Neural progenitor cell (in vitro differentiated cells): ENCODE results near the gene RAB24. TPM values are rescaled to one million over a fixed set of nuclear protein-coding genes. Genes with fewer than 3 reads are reported as not detected.

Experiments used
- DNase-seq: peaks from one replicate; pipeline ENCODE4 v3.0.0-alpha.2; 2016; ENCODE audit warnings: low spot score
- H2AFZ ChIP-seq: fragments of 200-600 bp; sonication (generic); replicated peaks from 2 replicates; pipeline ENCODE4 v1.6.1; 2016; ENCODE audit warnings: antibody characterized with exemption
- H3F3A ChIP-seq: fragments of 200-600 bp; sonication (generic); 2 replicates; pipeline ENCODE4 v1.6.1; 2016; ENCODE audit warnings: antibody characterized with exemption, low read depth
- H3K27ac ChIP-seq: fragments of 200-600 bp; sonication (generic); 2 replicates; pipeline ENCODE4 v1.5.1; 2016; ENCODE audit warnings: mild to moderate bottlenecking
- H3K27me3 ChIP-seq: fragments of 200-600 bp; sonication (generic); 2 replicates; pipeline ENCODE4 v1.6.1; 2016; ENCODE audit warnings: mild to moderate bottlenecking, moderate library complexity
- H3K36me3 ChIP-seq: fragments of 200-600 bp; sonication (generic); 2 replicates; pipeline ENCODE4 v1.5.1; 2016
- H3K4me1 ChIP-seq: fragments of 200-600 bp; sonication (generic); 2 replicates; pipeline ENCODE4 v1.6.1; 2016; ENCODE audit warnings: mixed run types
- H3K4me2 ChIP-seq: fragments of 200-600 bp; sonication (generic); 2 replicates; pipeline ENCODE4 v1.6.1; 2016
- H3K4me3 ChIP-seq: fragments of 200-600 bp; sonication (generic); 2 replicates; pipeline ENCODE4 v1.5.1; 2016
- H3K79me2 ChIP-seq: fragments of 200-600 bp; sonication (generic); 2 replicates; pipeline ENCODE4 v1.6.1; 2016; ENCODE audit warnings: low read depth
- H3K9ac ChIP-seq: fragments of 200-600 bp; sonication (generic); 2 replicates; pipeline ENCODE4 v1.6.1; 2016
- H3K9me3 ChIP-seq: fragments of 200-600 bp; sonication (generic); 2 replicates; pipeline ENCODE4 v1.5.1; 2016; ENCODE audit warnings: low read depth
- H4K20me1 ChIP-seq: fragments of 200-600 bp; sonication (generic); 2 replicates; pipeline ENCODE4 v1.6.1; 2016; ENCODE audit warnings: low read depth
- H3K27ac Mint-ChIP-seq: 3 replicates; pipeline ENCODE4 v1.8.0; 2021; ENCODE audit warnings: mixed read lengths
- H3K27me3 Mint-ChIP-seq: 2 replicates; pipeline ENCODE4 v1.8.0; 2022; ENCODE audit warnings: low read depth, mild to moderate bottlenecking, inconsistent platforms, moderate library complexity, mixed read lengths; ENCODE audit not compliant: insufficient read depth
- H3K36me3 Mint-ChIP-seq: 3 replicates; pipeline ENCODE4 v1.8.0; 2021; ENCODE audit warnings: mixed read lengths
- H3K4me1 Mint-ChIP-seq: 3 replicates; pipeline ENCODE4 v1.8.0; 2021; ENCODE audit warnings: mixed read lengths
- H3K4me3 Mint-ChIP-seq: 3 replicates; pipeline ENCODE4 v1.8.0; 2021; ENCODE audit warnings: mild to moderate bottlenecking, moderate library complexity, mixed read lengths
- H3K9me3 Mint-ChIP-seq: 3 replicates; pipeline ENCODE4 v1.8.0; 2020; ENCODE audit warnings: mixed read lengths
- EZH2 ChIP-seq: fragments of 200-600 bp; sonication (generic); IDR thresholded peaks from 2 replicates; pipeline ENCODE4 v1.6.1; 2017; ENCODE audit warnings: antibody characterized with exemption, mild to moderate bottlenecking, moderate library complexity
- EZH2phosphoT487 ChIP-seq: fragments of 200-600 bp; sonication (generic); IDR thresholded peaks from 2 replicates; pipeline ENCODE4 v1.6.1; 2017; ENCODE audit warnings: antibody characterized with exemption
- total RNA-seq: library from RNA; depleted of rRNA; stranded (reverse); fragments of >200 nt; gene quantifications from 2 replicates; pipeline ENCODE4 v1.2.3, GENCODE V29; 2015; ENCODE audit warnings: low replicate concordance
- TF ChIP-seq, protein P1 (sequence below): fragments of 200-600 bp; sonication (generic); IDR thresholded peaks from 2 replicates; pipeline ENCODE4 v1.5.1; 2017; ENCODE audit warnings: antibody characterized with exemption, mild to moderate bottlenecking

RAB24 gene
- 4.3 and 15.1 TPM in 2 replicates for total RNA-seq

DNA sequence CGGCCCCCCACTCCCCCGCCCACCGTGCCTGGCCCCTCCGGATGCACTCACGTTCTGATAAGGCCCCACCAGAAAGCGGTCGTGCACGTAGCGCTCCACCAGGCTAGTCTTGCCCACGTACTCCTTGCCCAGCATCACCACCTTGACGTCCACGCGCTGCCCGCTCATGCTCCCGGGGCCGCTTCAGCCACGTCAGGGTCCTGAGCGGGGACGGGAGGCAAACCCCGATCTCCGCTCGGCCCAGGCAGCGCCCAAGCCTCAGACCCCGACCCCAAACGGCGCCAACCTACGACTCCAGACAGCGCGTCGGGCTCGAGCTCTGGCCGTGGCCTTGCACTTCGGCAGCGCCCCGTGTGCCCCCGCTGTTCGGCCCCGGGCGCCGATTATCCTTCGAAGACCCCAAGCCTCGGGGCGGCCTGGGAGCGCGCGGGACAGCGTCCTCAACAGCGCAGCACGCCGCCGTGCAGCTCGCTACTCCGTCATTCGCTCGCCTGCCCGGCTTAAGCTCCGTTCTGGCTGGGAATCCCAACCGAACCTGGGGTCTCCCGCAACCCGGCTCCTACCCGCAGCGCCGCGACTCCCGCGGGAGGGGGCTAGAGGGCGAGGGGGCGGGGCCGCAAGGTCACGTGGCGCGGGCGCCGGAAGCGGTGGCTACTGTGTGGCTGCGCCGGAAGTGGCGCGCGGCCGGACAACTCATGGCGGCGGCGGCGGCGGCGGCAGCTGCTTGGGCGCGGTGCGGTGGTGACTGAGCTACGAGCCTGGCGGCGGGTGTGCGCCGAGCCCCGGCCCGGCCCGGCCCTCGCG, at the start of gene RAB24, which contains the start of gene PRELID1:
RAB24 (minus strand) TSS at position 599 of the 804 bp plus-strand sequence; CDS start at position 168, 431 bp downstream.
PRELID1 (plus strand) TSS at position 679 of the 804 bp plus-strand sequence. CDS start 187 bp downstream, outside the sequence.
- peak; percentile 97 for DNase-seq
- peaks cover 2% of the 10 kb centered on the region for H3K27me3 Mint-ChIP-seq
- Histone ChIP-seq H2AFZ (peak within 1 kb of the TSS; percentile 81), H3K4me1 (no peaks in the 10 kb centered on the region), H3K27me3 (peaks cover 7% of the 10 kb centered on the region), H3K79me2 (peaks cover 22% of the 10 kb centered on the region), H4K20me1 (peaks cover 54% of the 10 kb centered on the region), H3K4me2 (peak within 1 kb of the TSS; percentile 88), H3K9ac (peak within 1 kb of the TSS; percentile 90), H3K27ac (no peak within 1 kb of the TSS), H3K36me3 (no peaks in the 10 kb centered on the region), H3F3A (peaks cover 50% of the 10 kb centered on the region), H3K4me3 (peak within 1 kb of the TSS; percentile 96), H3K9me3 (no peaks in the 10 kb centered on the region)
- TF ChIP-seq EZH2: peak; percentile 49
- TF ChIP-seq EZH2phosphoT487: no peak
- TF ChIP-seq, protein P1, sequence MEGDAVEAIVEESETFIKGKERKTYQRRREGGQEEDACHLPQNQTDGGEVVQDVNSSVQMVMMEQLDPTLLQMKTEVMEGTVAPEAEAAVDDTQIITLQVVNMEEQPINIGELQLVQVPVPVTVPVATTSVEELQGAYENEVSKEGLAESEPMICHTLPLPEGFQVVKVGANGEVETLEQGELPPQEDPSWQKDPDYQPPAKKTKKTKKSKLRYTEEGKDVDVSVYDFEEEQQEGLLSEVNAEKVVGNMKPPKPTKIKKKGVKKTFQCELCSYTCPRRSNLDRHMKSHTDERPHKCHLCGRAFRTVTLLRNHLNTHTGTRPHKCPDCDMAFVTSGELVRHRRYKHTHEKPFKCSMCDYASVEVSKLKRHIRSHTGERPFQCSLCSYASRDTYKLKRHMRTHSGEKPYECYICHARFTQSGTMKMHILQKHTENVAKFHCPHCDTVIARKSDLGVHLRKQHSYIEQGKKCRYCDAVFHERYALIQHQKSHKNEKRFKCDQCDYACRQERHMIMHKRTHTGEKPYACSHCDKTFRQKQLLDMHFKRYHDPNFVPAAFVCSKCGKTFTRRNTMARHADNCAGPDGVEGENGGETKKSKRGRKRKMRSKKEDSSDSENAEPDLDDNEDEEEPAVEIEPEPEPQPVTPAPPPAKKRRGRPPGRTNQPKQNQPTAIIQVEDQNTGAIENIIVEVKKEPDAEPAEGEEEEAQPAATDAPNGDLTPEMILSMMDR: peak; percentile 49
- H3K9me3 Mint-ChIP-seq: no peaks in the 10 kb centered on the region
- H3K4me3 Mint-ChIP-seq: peak within 1 kb of the TSS; percentile 93
- peak within 1 kb of the TSS; percentile 2 for H3K27ac Mint-ChIP-seq
- H3K4me1 Mint-ChIP-seq: peaks cover 27% of the 10 kb centered on the region
- peaks cover 24% of the 10 kb centered on the region for H3K36me3 Mint-ChIP-seq

DNA sequence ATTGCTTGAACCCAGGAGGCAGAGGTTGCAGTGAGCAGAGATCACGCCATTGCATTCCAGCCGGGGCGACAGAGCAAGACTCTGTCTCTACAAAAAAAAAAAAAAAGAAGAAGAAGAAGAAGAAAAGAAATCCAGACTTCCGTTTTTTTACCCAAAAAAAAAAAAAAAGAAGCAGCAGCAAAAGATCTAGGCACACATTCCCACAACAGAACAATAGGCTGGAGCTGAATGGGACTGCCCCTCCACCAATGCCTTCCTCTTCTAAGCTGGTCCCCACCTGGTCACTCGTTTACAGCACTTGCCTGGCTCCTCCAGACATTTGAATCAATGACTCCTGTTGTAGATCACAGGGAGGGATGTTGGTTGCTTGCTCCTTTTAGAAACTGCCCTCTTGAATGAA, 49.6 kb upstream of the RAB24 start:
- Histone ChIP-seq H4K20me1 (peaks cover 8% of the 10 kb centered on the region), H3K27me3 (peaks cover 9% of the 10 kb centered on the region), H3K4me2 (no peak overlapping the region), H3K4me3 (no peak overlapping the region), H3K36me3 (no peaks in the 10 kb centered on the region), H3K27ac (no peak overlapping the region), H3K79me2 (peaks cover 32% of the 10 kb centered on the region), H3F3A (peaks cover 22% of the 10 kb centered on the region), H2AFZ (no peak overlapping the region), H3K4me1 (peaks cover 12% of the 10 kb centered on the region), H3K9me3 (no peaks in the 10 kb centered on the region), H3K9ac (no peak overlapping the region)
- Mint-ChIP-seq H3K4me3 (peak overlapping the region; percentile 63), H3K9me3 (peaks cover 2% of the 10 kb centered on the region), H3K36me3 (no peaks in the 10 kb centered on the region), H3K27me3 (peaks cover 14% of the 10 kb centered on the region), H3K27ac (no peak overlapping the region), H3K4me1 (peaks cover 38% of the 10 kb centered on the region)
- TF ChIP-seq, protein P1: no peak
- no peak for TF ChIP-seq EZH2phosphoT487
- no peak for TF ChIP-seq EZH2
- DNase-seq: no peak

DNA sequence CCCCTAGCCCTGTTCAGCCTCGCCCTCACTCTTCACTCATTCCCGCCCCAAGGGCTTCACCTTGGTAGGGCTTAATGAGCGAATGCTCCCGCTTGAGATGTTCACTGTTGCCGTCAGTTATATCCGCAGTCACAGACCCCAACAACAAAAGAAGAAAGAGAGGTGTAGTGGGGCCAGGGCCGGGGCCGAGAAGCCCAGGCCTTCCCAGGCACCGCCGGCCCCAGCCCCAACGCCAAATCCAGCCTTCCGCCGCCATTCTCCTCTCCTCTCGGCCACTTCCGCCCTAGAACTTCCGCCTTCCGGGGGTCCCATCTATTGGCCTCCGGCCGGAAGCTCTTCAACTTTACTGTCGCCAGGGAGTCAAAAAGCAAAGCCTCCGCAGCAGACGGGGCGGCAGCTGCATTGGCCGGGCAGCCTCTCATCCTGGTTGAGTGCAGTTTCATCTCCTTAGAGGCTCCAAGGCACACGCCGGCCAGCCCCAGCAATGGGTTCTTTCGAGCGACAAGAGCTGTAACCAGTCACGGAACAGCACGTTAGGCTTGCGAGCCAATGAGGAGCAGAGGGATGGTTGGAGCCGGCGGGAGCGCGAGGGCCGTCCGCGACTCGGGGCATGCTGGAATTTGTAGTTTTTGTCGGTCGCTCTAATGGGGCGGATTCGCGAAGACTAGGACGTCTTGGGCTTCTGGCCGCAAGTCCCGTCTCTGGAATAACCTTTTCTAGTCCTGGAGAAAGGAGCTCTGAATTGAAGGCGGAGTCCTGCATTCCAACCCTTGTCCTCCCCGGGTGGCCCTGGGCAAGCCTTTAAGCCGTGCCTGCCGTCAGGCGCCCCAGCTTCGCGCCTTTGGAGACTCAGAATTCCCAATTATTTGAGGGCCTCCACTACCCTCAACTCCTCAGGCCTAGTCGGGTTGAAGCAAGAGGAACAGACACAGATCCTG, 48.1 kb upstream of the RAB24 start, which contains the start of gene LMAN2:
LMAN2 (minus strand) TSS at position 277 of the 938 bp plus-strand sequence; CDS start at position 256, 21 bp downstream.
- Histone ChIP-seq H3K27me3 (peaks cover 9% of the 10 kb centered on the region), H3F3A (peaks cover 22% of the 10 kb centered on the region), H3K4me2 (peak within 1 kb of the TSS; percentile 95), H3K27ac (peak within 1 kb of the TSS; percentile 97), H4K20me1 (peaks cover 16% of the 10 kb centered on the region), H3K4me3 (peak within 1 kb of the TSS; percentile 80), H3K9ac (peak within 1 kb of the TSS; percentile 91), H2AFZ (peak within 1 kb of the TSS; percentile 93), H3K36me3 (peaks cover 4% of the 10 kb centered on the region), H3K79me2 (peaks cover 47% of the 10 kb centered on the region), H3K4me1 (peaks cover 12% of the 10 kb centered on the region), H3K9me3 (no peaks in the 10 kb centered on the region)
- DNase-seq: peak; percentile 96
- H3K4me1 Mint-ChIP-seq: peaks cover 30% of the 10 kb centered on the region
- no peaks in the 10 kb centered on the region for H3K36me3 Mint-ChIP-seq
- peak within 1 kb of the TSS; percentile 100 for H3K27ac Mint-ChIP-seq
- H3K27me3 Mint-ChIP-seq: peaks cover 13% of the 10 kb centered on the region
- no peak for TF ChIP-seq EZH2
- TF ChIP-seq, protein P1: no peak
- TF ChIP-seq EZH2phosphoT487: no peak
- peak within 1 kb of the TSS; percentile 98 for H3K4me3 Mint-ChIP-seq
- peaks cover 2% of the 10 kb centered on the region for H3K9me3 Mint-ChIP-seq
